Posterior vena cava (tissue), 2 donors: ENCODE measurements around the gene WDR1. TPM values are rescaled to one million over a fixed set of nuclear protein-coding genes. Genes with fewer than 3 reads are reported as not detected.

Experiments used
- DNase-seq: peaks from one replicate; pipeline ENCODE4 v3.0.0-alpha.2; 2020; ENCODE audit warnings: low spot score
- intact Hi-C, 2 donors: fragments of 100-400 bp; cut with DNase I; formaldehyde crosslinking; loops; one replicate each; pipeline versions ENCODE4 v1.14.1 to v1.14.2; 2022 to 2023
- total RNA-seq, 2 donors: library from RNA; stranded (reverse); fragmentation: NEBNext Ultra II Directional; extraction: Animal tissue kit (Norgen Biotek cat#: 25700); gene quantifications; one replicate each; pipeline ENCODE4 v1.2.1, GENCODE V29; 2021
- donor health status: DM: yes; HTN: yes; CAD: no.
- donor health status: DM: yes; HTN: yes; CAD: no.

The WDR1 gene
- total RNA-seq, 2 donors from 2014 or later, result 575 to 698 TPM

DNA sequence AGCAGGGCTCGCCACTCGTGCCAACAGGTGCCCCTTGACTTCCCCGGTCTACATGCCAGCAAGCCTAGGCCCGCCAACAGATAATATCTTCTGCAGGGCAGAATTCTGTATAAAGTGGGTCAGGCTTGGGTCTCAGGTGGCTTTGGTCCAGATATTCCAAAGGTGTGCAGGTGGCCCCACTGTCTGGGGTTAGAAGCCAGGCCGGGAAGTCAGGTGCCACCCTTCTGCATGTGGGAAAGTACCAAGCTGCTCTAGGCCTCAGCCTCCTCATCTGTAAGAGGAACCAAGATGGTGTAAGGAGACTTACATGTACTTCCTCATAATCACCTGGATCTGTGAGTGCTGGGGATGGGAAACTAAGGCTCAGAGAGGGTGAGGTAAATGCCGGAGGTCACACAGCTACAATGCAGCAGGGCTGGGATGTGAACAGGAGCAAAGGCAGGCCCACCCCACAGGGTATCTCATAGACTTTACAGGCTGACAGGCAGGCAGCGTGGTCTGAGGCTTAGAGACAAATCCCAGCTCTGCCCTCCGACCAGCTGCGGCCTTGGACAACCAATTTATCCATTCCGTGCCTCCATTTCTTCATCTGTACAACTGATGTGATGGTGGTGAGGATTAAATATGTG is 35.9 kb downstream of the WDR1 start:
- DNase-seq, result no peak
- intact Hi-C loops, result loop anchor here in 1 of 2 donors (5.0 kb wide), 1 partner anchor 1383 kb away; no protein-coding TSS in a partner anchor

- intact Hi-C loops, result loop anchor here in 1 of 2 donors (5.0 kb wide), 1 partner anchor 1383 kb away; no protein-coding TSS in a partner anchor
- no peak for DNase-seq
Measured at GRCh38 chr4:10079912-10080588, 36.5 kb downstream of the WDR1 start.

GRCh38 chr4:10079256-10079655 is 37.3 kb downstream of the WDR1 start:
- intact Hi-C loops, result no loop called here
- no peak for DNase-seq

GRCh38 chr4:10078481-10079233 is 37.9 kb downstream of the WDR1 start:
- intact Hi-C loops, result no loop called here
- peak; percentile 75 for DNase-seq

DNA sequence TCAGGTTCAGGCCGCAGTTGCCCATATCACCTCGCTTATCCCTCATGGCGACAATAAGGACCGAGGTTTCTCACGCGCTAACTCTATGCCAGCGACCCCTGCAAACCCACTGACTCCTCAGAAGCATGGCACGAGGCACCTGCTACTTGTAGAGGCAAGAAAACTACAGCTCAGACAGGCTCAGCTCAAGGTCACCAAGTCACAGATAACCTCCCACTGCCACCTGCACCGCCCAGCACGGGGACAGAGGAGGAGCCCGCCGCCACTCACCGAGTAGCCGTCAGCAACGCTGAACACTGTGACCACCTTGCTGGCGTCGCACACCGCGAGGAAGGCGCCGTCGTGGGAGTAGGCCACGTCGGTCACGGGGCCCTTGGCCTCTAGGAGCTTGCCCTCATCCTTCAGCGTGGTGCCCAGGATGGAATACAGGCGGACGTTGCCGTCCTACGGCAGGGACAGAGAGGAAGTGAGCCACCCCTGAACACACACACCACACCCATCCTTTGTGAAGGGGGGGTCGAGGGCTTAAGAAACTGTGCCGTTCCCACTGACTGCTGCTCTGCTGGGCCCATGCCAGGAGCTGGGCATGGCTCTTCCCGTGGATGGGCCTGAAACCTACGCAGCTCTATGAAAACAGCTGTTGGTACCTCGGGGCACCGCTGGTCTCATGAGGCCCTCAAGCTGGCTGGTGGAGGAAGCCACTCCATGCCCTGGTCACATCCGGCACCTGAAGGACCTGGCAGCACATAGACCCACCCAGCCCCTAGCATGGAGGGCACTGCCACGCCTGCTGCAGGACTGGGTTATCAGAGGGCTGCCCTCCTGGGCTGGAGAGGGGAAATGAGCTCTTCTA is 38.9 kb downstream of the WDR1 start:
- intact Hi-C loops, result no loop called here
- peak; percentile 81 for DNase-seq

GRCh38 chr4:10077076-10077475 is 39.5 kb downstream of the WDR1 start:
- intact Hi-C loops, result no loop called here
- peak; percentile 66 for DNase-seq

GRCh38 chr4:10075953-10076391 is 40.6 kb downstream of the WDR1 start:
- peak; percentile 70 for DNase-seq
- intact Hi-C loops, result no loop called here

- DNase-seq, result peak; percentile 58
- intact Hi-C loops, result no loop called here
Measured at GRCh38 chr4:10075158-10075863, 41.3 kb downstream of the WDR1 start.

DNA sequence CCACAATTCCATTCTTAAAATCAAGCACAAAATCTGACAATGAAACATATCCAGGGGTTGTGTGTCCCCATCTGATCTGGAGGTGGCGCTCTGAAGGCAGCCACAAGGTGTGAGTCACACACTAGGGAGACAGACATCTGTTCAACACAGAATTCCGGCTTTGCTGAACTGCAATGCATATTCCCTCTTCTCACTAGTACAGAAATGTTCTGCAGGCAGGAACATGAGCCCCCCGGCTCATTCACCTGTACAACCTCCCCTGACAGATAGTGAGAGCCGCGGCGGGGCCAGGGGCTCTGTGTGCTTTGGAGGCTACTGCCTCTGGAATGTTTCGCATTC is 41.9 kb downstream of the WDR1 start:
- DNase-seq, result no peak

DNA sequence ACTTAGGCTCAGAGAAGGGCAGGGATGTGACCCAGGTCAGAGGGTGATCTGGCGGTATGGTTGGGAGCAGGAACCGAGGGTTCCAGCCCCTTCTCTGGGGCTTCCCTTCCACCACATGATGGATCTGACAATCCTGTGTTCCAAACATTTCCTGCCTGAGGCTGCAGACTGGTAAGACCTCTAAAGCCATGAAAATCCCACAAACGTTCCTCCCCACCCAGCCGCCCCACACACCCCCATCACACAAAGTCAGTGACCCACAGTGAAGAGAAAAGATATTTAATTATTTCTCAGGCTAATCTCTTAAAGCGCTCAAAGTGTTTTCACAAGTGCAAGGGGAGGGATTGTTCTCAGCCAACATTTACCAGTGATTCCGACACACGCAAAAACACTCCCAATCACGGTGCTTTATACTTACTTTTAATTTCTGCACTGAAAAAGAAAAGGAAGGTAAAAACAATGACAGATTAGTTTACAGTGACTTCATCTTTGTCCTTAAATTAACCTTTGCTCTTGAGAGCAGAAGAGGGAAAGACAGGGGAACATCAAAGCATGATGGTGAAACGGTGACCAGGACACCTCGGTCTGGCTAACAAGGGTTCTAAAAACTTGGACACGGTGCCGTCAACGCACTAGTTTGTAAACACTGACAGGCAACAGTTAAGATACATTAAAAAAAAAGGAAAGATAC is 42.4 kb downstream of the WDR1 start:
- no peak for DNase-seq
- intact Hi-C loops, result no loop called here

More for the DNA sequence above, 41.9 kb downstream of the WDR1 start:
- intact Hi-C loops, result no loop called here

DNA sequence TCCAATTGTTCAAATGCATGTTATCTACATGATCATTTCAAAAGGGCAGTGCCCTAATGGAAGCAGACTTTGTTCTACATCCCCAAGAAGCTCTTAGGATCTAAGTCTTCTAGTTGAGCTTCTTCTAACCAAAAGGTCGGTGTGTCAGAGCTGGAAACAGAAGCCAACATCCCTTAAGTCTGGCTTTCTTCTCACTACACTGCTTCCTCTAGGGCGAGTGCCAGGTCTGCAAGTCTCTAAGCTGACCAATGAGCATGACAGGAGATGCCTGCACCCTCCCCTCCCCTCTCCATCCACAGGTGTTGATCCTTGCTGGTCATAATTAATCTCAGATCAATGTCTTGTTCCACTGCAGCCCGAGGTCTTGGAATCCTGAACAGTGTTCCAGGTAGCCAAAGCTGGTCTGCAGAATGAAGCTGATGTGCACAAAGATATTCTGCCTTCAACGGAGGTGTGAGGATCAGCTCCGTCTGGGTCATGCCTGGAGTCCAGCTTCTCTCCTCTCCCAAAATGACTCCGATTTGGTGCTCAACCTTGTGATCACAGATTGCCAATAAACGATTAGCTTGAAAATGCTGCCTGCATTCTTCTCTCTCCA is 44.1 kb downstream of the WDR1 start:
- intact Hi-C loops, result no loop called here
- DNase-seq, result no peak

- intact Hi-C loops, result loop anchor here (10.0 kb wide), 1 partner anchor 304 kb away; no protein-coding TSS in a partner anchor
- DNase-seq, result no peak
Measured at GRCh38 chr4:10069075-10069642, 47.4 kb downstream of the WDR1 start.

- DNase-seq, result no peak
- intact Hi-C loops, result loop anchor here (10.0 kb wide), 1 partner anchor 302 kb away; no protein-coding TSS in a partner anchor
Measured at GRCh38 chr4:10066670-10067651, 49.6 kb downstream of the WDR1 start.

GRCh38 chr4:10066206-10066605 is 50.4 kb downstream of the WDR1 start:
- DNase-seq, result no peak
- intact Hi-C loops, result loop anchor here (10.0 kb wide), 1 partner anchor 301 kb away; no protein-coding TSS in a partner anchor

DNA sequence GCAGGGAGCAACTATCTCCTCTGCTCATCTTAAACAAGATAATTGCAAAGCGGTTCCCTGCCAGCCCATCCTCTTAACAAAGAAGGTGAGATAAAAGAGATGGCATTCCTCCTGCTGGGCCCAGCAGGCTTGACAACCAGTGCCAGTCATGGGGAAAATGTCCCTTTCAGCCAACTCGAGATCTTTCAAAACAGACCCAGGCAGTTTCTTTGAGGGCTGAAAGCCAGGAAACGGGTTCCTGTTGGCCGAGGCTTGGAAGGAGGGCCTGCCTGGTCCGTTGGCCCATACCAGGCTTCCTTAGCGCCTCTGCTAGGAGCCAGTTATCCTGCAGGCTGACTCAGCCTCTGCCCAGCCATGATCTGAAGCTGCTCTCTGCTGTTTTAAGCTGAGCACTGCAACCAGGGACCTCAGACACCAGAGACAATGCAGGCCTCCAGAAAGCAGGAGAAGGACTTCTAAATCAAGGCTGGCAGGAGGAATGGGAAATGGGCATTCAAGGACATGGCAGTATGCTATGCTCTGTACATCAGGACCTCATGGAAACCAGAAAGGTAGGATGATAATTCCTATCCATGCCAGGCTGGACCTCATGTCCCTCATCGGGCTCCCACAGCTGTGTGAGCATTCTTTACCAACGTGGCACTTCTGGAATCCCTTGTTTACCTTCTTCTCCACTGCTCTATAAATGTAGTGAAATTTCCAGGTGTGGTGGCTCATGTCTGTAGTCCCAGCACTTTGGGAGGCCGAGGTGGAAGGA is 52.9 kb downstream of the WDR1 start:
- DNase-seq, result peak; percentile 92
- intact Hi-C loops, result loop anchor here (1.0 to 10.0 kb wide), 2 partner anchors 29 to 299 kb away; no protein-coding TSS in a partner anchor
